ENCODE data around the gene CREB3L1.

The CREB3L1 gene, protein sequence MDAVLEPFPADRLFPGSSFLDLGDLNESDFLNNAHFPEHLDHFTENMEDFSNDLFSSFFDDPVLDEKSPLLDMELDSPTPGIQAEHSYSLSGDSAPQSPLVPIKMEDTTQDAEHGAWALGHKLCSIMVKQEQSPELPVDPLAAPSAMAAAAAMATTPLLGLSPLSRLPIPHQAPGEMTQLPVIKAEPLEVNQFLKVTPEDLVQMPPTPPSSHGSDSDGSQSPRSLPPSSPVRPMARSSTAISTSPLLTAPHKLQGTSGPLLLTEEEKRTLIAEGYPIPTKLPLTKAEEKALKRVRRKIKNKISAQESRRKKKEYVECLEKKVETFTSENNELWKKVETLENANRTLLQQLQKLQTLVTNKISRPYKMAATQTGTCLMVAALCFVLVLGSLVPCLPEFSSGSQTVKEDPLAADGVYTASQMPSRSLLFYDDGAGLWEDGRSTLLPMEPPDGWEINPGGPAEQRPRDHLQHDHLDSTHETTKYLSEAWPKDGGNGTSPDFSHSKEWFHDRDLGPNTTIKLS

DNA sequence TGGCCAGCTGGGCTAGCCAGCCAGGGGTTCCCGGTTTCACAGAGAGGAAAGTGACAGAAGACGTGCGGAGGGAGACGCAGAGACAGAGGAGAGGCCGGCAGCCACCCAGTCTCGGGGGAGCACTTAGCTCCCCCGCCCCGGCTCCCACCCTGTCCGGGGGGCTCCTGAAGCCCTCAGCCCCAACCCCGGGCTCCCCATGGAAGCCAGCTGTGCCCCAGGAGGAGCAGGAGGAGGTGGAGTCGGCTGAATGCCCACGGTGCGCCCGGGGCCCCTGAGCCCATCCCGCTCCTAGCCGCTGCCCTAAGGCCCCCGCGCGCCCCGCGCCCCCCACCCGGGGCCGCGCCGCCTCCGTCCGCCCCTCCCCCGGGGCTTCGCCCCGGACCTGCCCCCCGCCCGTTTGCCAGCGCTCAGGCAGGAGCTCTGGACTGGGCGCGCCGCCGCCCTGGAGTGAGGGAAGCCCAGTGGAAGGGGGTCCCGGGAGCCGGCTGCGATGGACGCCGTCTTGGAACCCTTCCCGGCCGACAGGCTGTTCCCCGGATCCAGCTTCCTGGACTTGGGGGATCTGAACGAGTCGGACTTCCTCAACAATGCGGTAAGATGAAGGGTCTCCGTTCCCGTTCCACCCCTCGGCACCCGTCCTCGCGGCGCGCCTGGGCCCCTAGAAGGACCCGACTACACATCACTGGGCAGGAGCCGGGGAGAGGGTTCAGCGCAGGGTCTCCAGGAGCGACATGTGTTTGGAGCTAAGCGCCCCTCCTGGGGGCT lies at the start of gene CREB3L1:
TSS of gene CREB3L1 (plus strand) at position 41 of the 765 bp plus-strand sequence. CDS start at position 491, 450 bp downstream.
- no peak for DNase-seq

DNA sequence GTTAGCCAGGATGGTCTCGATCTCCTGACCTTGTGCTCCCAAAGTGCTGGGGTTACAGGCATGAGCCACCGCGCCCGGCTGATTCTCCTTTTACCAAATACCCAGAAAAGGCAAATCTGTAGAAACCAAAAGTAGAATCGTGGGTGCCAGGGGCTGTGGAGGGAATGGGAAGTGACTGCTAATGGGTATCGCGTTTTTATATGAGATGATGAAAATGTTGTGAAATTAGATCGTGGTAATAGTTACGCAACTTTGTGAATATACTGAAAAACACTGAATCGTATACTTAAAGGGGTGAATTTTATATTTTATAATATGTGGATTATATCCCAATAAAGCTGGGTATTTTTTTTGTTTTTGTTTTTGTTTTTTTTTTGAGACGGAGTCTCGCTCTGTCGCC lies 48.2 kb upstream of the CREB3L1 start:
- DNase-seq, result no peak

DNA sequence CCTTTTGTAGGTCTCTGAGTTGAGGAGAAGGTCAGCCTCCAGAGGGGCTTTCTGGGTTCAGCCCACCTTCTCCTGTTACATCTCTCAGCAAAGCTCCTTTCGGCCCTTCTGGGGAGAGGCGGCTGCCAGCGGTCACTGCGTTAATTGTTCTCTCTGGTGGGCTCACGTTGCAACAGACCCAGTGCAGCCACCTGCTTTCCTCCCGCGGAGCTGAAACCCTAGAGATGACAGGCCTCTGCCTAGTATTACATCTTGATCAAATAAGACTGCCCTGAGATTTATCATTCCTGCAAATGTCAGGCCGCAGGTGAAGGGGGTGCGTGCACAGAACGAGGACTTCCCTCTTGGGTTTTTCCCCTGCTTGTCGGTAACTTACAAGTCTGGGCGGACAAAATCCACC lies 43.2 kb upstream of the CREB3L1 start:
- no peak for DNase-seq

DNA sequence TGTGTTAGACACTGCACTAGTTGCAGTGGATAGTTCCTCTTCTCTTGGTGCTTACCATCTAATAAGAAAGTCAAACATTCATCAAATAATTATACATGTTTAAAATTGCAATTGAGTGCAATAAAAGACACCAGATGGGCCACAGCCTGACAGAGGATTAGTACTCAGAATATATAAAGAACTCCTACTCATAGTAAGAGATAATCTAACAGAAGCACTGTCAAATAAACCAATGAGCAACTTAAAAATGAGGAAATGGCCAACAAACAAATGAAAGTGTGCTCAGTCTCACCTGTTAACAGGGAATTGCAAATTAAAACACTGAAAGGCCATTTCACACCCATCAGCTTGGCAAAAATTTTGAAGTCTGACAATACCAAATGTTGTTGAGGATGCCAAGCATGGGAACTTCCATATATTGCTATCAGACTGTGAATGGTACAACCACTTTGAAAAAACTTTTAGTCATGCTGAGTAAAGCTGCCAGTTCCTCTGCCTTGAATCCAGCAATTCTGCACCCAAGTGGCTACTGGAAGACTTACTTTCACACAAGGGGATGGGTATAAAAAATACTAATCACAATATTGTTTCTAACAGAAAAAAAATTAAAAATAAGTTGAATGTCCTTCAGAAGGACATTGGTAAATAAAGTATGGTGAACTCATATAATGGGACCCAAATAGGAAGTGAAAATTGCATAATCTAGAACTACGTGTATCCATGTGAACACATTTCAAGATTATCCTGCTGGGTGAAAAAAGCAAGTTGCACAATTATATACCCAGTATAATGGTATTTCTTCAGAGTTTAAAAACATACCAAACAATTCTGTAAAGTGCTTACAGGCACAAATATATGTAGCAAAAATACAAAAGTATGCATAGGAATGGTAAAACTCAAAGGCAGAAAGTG lies 41.4 kb upstream of the CREB3L1 start:
- DNase-seq, result no peak

DNA sequence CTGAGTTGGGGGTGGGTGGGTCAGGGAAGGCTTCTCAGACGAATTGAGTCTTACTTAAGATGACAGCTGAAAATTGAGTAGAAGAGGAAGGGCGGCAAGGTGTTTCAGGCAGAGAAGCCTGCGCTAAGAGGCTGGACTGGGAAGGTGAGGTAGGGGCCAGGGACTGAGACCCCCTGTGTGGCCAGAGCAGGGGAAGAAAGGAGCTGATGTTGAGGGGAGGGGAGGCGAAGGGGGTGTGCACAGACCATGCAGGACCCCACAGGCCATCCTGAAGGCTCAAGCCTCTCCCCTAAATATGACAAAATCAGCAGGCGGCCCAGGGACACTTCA lies 40.6 kb upstream of the CREB3L1 start:
- no peak for DNase-seq

DNA sequence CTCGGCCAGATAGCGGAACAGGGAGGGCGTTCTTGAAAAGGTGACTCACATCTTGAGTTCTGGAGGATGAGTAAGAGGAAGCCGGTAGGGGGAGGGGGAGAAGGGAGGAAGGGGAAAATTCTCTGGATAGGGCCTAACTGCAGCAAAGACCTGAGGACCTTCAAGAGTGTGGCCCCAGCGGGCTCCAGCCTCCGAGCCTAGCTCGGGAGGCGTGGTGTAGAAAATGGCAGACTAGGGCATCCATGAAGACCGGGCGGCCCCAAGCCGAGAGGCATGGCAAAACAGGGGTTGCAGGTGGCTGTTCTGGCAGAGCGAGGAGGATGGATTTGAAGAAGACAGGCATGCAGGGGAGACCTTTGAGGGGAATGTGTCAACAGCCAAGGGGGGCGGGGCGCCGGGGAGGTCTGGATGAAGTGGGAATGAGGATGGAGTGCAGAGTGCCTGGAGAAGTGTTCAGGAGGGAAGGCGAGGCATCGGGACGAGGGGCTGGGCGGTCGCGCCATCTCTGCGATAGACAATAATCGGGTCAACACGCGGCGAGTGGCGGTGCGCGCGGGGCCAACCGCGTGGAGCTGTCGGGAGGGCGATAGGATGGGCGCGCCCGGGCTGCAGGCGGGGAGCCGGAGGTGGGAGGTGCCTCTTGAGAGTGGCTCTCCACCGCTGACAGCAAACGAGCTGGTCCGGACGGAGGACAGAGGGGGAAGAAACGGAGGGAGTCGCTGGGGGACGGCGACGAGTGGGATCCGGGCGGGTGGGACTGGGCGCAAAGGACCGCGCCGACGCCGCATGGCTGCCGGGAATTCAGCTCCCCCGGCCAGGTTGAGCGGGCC lies 40.0 kb upstream of the CREB3L1 start:
- peak in 2 of 14 donors; percentile 11 to 24 for DNase-seq

DNA sequence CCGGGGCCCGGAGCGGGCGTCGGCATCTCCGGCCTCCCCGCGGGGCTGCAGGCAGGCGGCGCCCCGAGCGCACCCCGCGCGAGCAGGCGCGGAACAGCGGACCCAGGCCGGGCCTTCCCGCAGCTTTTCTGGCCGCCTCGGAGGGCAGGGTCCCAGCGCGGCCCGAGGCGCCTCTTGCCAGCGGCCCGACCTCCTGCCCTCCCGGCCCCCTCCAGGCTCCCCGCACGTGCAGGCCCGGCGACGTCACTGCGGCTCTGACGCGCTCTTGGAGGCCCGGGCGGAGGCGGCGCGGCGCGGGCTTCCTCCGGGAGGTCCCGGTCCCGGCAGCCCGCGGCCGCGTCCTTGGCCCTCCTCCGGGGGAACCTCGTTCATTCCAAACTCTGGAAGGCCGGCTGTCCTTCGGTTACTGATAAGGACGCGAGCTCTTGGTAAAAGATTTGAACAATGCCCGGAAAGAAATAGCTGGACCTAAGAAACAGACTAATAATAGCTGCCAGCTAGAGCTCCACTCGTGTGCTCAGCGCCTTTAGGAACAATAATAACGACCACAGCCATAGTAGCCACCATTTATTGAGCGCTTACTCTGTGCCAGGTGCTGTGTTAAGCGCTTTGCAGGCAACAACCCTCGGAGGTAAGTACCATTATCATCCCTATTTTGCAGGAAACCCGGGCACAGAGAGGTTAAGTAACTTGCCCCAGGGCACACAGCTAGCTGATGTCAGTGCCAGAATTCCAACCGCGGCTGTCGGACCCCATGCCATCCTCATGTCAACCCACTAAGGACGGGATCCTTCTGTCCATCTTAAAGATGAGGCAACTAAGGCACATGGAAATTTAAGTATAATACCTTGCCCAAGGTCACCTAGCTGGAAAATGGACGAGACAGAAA lies 39.1 kb upstream of the CREB3L1 start:
- DNase-seq, result peak in 1 of 14 donors; percentile 6

DNA sequence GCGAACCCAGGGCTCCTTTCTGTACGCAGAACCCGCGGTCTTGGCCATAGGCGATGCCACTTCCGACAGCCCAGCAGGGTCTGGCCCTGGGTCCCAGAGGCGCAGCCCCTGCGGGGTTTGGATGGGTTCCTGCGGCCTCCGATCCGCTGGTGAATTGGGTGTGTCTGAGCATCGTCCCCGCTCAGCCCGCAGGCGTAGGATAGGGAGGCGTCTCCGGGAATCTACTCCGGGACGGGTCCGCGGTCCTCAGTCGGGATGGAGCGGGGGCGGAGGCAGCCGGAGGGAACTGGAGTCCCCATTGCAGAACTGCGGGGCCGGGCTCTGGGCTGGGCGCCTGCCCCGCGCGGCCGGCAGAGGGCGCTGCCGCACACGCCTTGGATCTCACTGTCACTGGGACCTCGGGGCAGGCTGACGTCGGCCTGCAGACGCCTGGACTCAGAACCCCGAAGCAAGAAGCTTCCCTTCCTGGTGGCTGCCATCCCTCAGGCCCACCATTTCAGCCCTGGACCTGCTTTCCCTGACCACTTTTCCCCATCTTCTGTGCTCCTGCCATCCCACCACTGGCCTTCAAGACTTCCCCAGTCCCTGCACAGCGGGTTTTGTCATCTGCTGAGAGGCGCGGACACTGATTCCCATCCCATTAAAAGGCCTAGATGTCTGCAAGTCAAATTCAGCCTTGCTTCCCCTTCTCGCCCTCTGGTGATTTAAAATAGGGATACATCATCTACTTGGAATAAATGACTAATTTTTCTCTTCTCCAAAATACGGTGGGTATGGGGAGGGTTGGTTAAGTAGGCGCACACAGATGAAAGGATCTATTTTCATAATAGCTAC lies 38.3 kb upstream of the CREB3L1 start:
- DNase-seq, result peak; percentile 4 to 82 (median 54)

DNA sequence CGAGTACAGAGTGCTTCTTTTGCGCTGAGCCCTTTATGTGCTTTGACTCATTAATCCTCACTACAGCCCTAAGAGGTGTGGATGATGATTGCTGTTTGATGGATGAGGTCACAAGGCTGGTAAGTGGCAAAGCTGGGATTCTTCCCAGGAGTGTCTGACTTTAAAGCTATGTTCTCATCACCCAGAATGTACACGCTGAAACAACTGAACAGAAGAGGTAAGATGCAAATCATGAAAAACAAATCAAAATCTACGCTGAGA lies 37.7 kb upstream of the CREB3L1 start:
- DNase-seq, result no peak

DNA sequence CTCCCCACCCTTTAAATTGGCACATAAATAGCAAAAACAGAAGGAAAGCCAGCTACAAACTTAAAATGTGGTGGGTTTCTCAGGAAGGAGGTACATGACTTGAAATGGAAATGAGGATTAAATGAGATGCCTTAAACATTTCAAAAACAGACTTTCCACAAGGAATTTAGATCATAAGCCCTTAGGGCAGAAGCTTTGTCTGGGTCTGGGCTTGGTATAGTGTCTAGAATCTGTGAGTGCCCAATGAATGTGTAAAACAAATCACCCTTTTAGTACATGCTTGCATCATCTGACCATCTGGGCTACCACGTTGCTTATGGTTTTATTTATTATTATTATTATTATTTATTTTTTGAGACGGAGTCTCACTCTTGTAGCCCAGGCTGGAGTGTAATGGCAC lies 37.1 kb upstream of the CREB3L1 start:
- DNase-seq, result no peak

DNA sequence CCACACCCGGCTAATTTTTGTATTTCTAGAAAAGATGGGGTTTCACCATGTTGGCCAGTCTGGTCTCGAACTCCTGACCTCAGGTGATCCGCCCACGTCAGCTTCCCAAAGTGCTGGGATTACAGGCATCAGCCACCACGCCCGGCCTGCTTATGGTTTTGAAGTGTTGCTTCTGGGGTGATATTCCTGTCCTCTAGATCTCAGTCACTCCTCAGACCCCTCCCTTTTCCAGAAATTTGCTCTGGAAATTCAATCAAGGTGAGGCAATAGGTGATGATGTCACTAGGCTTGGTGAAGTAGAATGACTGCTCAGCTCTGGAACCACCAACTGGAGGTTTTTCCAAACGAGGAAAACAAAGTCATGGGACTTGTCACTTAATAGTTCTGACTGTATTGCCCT lies 36.6 kb upstream of the CREB3L1 start:
- DNase-seq, result no peak

DNA sequence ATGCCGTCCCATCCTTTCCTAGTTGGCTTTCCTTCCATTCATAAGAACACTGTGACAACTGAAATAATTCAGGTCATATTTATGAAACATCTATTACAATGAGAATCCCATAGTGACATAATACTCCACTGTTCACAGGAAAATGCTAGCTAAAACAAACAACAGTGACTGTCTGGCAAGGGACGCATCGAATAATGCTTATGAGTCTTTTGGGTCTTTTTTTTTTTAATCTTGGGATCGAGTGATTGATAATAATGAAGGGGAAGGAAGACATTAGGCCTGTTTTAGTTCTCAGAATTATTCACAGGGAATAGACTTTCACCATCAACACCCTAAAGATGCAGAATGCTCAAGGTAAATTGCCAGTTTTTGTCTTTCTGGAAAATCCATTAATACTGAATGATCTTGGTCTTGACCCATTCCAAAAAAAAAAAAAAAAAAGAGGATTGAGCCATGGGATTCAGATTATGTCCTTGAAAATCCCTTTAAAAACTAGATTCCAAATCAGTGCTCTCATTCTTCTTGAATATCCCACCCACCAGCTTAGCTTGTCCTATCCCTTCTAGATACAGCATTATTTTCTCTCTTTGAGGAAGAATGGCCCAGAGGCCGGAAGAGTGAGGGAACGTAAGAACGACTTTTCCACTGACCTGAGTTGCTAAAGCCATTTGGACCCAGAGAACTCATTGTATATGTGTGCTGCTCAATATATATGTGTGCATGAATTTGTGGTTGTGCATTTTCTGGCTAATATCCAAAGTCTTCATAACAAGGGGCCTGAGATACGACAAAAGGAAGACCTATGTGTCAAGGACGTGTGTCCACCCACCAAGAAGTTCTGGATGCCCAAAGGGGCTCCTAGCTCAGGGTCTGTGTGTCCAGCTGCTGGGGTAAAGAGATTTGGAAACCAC lies 35.2 kb upstream of the CREB3L1 start:
- no peak for DNase-seq

DNA sequence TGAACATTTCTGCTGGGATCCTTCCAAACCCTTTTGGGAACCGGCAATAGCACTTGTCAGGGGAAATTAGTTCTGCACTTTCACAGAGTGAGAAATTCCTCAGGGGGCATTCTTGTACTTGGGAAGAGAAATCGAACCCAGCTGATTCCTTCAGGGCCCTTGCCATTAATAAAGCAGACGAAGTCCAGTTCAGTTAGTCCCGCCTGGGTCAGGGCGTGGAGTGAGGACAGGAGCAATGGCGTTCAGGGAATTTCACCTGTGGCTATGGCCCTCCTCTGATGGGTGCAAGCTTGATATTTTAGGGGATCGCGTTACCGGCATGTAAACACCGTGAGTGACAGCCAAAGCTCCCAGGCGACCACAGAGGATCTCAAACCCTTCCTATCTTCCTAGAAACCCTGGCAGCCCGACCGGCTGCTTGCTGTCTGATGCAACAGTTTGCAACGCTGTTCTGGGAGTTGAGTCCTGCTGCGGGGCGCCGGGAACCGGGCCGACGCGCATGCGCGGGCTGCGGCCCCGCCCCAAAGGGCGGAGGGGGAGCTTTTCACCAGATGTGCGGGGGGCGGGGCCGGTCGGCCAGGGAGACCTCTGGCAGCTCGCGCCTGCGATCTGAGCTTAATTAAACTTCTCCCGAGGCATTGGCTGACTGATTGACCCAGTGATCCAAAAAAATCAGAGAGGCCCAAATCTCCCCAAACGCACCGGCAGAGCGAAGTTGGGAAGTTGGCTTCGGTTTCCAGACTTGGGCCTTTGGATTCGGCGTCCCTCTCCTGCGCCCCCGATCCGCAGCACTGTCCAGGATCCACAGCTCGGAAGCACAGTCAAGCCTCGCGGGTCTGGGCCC lies 34.3 kb upstream of the CREB3L1 start:
- peak; percentile 8 to 88 (median 66) for DNase-seq

DNA sequence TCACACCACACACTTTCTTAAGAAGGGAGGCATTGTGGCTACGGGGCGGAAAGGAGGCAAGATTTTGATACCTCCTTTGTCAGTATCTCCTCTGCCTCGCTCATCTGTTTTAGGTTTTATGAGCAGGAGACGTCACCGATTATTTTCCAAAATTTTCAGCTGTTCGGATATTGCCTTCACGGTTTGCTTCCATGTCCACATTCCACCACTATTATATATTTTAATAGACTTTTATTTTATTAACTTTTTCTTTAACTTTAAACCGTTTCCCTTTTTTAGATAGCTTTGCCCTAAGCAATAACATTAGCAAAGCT lies 33.7 kb upstream of the CREB3L1 start:
- no peak for DNase-seq

DNA sequence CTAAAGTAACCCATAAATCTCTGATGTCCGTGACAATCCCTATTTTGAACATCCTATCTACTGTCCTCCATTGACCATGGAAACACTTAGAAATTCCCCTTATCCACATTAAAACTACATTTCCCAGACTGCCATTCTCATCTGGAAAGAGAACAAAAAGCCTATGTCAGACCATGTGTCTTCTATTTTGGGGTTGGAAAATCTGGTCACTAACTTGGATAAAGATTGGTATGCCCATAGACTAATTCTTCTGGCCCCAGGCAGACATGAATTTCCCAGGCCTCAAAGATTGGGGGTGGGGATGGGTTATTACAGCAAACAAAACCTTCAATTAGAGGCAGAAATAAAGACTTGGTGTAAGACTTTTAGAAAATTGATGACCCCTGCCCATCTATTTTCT lies 30.9 kb upstream of the CREB3L1 start:
- no peak for DNase-seq

DNA sequence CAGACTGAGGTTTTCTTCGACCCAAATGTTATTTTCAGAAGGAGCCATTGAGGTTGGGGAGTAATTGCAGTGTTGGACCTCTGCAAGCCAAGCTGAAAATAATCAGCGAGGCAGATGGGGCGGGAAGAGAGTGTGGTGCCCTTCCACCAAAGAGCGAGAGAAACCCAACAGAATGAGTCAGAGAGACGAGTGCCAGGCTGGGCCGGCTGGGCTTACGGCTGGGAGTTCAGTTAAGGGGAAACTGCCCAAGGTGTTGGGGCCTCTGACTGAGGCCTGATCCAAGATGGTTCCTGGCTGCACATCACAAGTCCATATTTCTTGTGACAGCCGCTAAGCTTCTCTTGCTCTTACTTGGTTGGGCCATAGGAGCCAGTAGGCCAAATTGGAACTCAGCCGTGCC lies 30.4 kb upstream of the CREB3L1 start:
- DNase-seq, result no peak

DNA sequence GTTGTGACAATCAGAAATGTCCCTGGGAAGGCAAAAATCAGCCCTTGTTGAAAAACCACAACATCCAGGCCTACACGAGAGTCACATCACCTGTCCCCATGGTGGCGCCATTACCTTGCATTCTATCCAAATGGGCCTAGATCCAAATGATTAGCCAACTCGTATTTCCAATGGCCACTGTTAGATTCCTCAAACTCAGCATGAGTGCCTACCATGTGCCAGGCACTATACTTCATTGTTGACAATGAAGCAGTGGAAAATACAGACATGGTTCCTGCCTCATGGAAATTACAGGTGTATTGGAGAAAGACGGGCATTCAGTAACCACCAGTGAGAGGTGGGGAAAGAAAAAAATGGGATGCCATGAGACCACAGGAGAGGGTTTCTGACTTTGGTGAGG lies 29.8 kb upstream of the CREB3L1 start:
- DNase-seq, result no peak
